HepG2 (cell line): ENCODE results near the gene EFCAB8. TPM values are rescaled to one million over a fixed set of nuclear protein-coding genes. Genes with fewer than 3 reads are reported as not detected.
A peak's percentile ranks its signal among the peaks of the same experiment; 100 is the strongest.

Source experiments
- FOXC1 ChIP-seq: sonication (generic); formaldehyde crosslinking; IDR thresholded peaks from 2 replicates; pipeline ENCODE4 v1.8.0; 2022; ENCODE audit warnings: mild to moderate bottlenecking, missing genetic modification reagents, borderline replicate concordance
- FOXK1 ChIP-seq: sonication (generic); formaldehyde crosslinking; IDR thresholded peaks from 2 replicates; pipeline ENCODE4 v1.4.0; 2020; ENCODE audit warnings: low read depth, missing genetic modification reagents, borderline replicate concordance
- KDM3A ChIP-seq: IDR thresholded peaks from 2 replicates; pipeline ENCODE4 v1.6.1; 2018; ENCODE audit warnings: low read depth, missing compliant biosample characterization
- NFRKB ChIP-seq: fragments of 450-650 bp; IDR thresholded peaks from 2 replicates; pipeline ENCODE4 v1.6.1; 2017
- POLR2G ChIP-seq: fragments of 200-400 bp; formaldehyde crosslinking; IDR thresholded peaks from 2 replicates; pipeline ENCODE4 v1.6.1; 2018; ENCODE audit warnings: mild to moderate bottlenecking, low read depth, low read length, moderate library complexity
- RCOR2 ChIP-seq: IDR thresholded peaks from 2 replicates; pipeline ENCODE4 v1.6.1; 2016; ENCODE audit warnings: missing biosample characterization, missing genetic modification reagents
- SRSF4 ChIP-seq: fragments of 200-400 bp; formaldehyde crosslinking; IDR thresholded peaks from one replicate; pipeline ENCODE4 v1.6.1; 2018; ENCODE audit warnings: mild to moderate bottlenecking, low read depth, low read length, moderate library complexity; ENCODE audit not compliant: poor library complexity, severe bottlenecking
- TAF15 ChIP-seq: fragments of 200-400 bp; formaldehyde crosslinking; IDR thresholded peaks from one replicate; pipeline ENCODE4 v1.6.1; 2018; ENCODE audit warnings: mild to moderate bottlenecking, low read depth, low read length; ENCODE audit not compliant: poor library complexity, severe bottlenecking
- ZBTB39 ChIP-seq: sonication (generic); formaldehyde crosslinking; IDR thresholded peaks from 2 replicates; pipeline ENCODE4 v1.5.0; 2020; ENCODE audit warnings: missing genetic modification reagents
- ZBTB7A ChIP-seq: sonication (generic); formaldehyde crosslinking; IDR thresholded peaks from 2 replicates; pipeline ENCODE4 v1.8.0; 2022; ENCODE audit warnings: mild to moderate bottlenecking, missing genetic modification reagents
- ZKSCAN8 ChIP-seq: IDR thresholded peaks from 2 replicates; pipeline ENCODE4 v1.6.1; 2016; ENCODE audit warnings: borderline replicate concordance, missing genetic modification reagents, missing compliant biosample characterization
- ZNF282 ChIP-seq: fragments of 450-650 bp; IDR thresholded peaks from 2 replicates; pipeline ENCODE4 v1.6.1; 2018; ENCODE audit not compliant: partially characterized antibody
- ZNF337 ChIP-seq: sonication (generic); formaldehyde crosslinking; IDR thresholded peaks from 2 replicates; pipeline ENCODE4 v1.5.1; 2020; ENCODE audit warnings: missing genetic modification reagents, low read depth, mild to moderate bottlenecking, borderline replicate concordance
- ZNF660 ChIP-seq: sonication (generic); formaldehyde crosslinking; IDR thresholded peaks from 2 replicates; pipeline ENCODE4 v1.5.1; 2020; ENCODE audit warnings: mild to moderate bottlenecking, low read depth, missing genetic modification reagents, borderline replicate concordance
- ZNF737 ChIP-seq: sonication (generic); formaldehyde crosslinking; IDR thresholded peaks from 2 replicates; pipeline ENCODE4 v1.5.0; 2020; ENCODE audit warnings: missing genetic modification reagents, mild to moderate bottlenecking, borderline replicate concordance
- polyA plus RNA-seq, 8 experiments: library from polyadenylated mRNA; depleted of rRNA in 3 of 8; stranded (reverse) in 7 of 8; unstranded in 1 of 8; fragments of >200 nt; fragmentation: Illumina TruSeq in 4 of 8; extraction: Trizol in 4 of 8; gene quantifications; 2 replicates each; pipeline versions ENCODE4 v1.2.1 to v1.2.3, GENCODE V29; 2011 to 2016; ENCODE audit warnings: low read depth in 4 of 8, missing spikeins in 1 of 8, mixed read lengths in 1 of 8; ENCODE audit not compliant: insufficient read depth in 1 of 8
- total RNA-seq, 5 experiments: library from RNA; depleted of rRNA; stranded (reverse); fragments of >200 nt; fragmentation: Illumina TruSeq; extraction: Trizol; gene quantifications; 2 replicates each; pipeline ENCODE4 v1.2.3, GENCODE V29; 2016; ENCODE audit warnings: low read depth in 1 of 5
- TF ChIP-seq, protein P1 (sequence below): sonication (generic); formaldehyde crosslinking; IDR thresholded peaks from 2 replicates; pipeline ENCODE4 v1.5.0; 2020; ENCODE audit warnings: mild to moderate bottlenecking, missing genetic modification reagents, moderate library complexity
- TF ChIP-seq, protein P2 (sequence below): sonication (generic); formaldehyde crosslinking; IDR thresholded peaks from 2 replicates; pipeline ENCODE4 v1.8.1; 2023; ENCODE audit warnings: mild to moderate bottlenecking, moderate library complexity, missing genetic modification reagents
- TF ChIP-seq, protein P3 (sequence below): IDR thresholded peaks from 2 replicates; pipeline ENCODE4 v1.6.1; 2016; ENCODE audit warnings: low read depth, missing genetic modification reagents, missing compliant biosample characterization

Gene EFCAB8
- total and polyA plus RNA-seq, 2 of the 13 experiments (the other 11 are each of a cell fraction or from before 2014, with no cell fraction given): 0.15 to 0.22 TPM

DNA sequence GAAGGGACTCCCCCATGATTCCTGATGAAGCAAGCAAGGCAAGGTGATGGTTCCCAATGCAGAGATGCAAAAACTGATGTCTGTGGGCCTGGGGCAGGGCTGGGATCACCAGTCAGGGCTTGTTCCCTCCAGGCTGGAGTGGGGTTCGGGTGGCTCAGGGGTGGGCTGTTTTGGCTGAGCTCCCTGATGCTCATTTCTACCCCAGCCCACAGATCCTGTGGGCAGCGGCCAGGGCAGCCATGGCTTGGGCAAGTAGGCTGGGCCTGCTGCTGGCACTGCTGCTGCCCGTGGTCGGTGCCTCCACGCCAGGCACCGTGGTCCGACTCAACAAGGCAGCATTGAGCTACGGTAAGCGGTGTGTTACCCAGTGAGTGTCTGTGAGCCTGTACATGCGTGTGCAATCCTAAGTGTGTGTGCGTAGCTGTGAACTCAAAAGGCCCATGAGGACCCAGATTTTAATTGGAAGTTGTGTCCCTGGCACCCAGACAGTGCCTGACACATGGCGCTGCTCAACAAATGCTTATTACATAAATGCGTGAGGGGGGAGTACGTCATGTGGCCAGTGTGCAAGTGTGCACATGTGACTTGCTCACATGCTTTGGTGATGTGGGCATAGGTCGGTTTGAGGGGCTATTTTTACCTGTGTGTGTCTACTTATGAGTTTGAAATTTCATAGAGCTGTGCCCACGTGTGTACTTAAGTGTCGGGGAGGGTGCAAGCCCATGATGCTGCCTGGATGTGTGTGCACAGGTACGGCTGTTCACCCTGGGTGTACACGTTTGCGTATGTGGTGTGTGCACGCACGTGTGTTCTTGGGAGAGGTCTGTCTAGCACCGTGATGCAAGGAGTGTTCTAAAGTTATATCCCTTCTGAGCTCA is 149.9 kb downstream of the EFCAB8 start (continued):
- TF ChIP-seq ZNF337 (CRISPR knock-in tag) (no peak), POLR2G (peak; percentile 24), SRSF4 (no peak), NFRKB (no peak), ZNF660 (CRISPR knock-in tag) (no peak), FOXK1 (no peak), TAF15 (peak; percentile 69), ZNF282 (no peak), ZKSCAN8 (no peak), KDM3A (CRISPR knock-in tag) (no peak), RCOR2 (no peak), ZBTB7A (CRISPR knock-in tag) (peak; percentile 84; the same call in 1 of the 2 replicates), ZBTB39 (CRISPR knock-in tag) (no peak; the same call in none of the 2 replicates), FOXC1 (CRISPR knock-in tag) (0 out of 2 replicates have a peak, but pooled peaks have one; percentile 46), ZNF737 (CRISPR knock-in tag) (peak; percentile 48; the same call in 1 of the 2 replicates)
- TF ChIP-seq, protein P1, sequence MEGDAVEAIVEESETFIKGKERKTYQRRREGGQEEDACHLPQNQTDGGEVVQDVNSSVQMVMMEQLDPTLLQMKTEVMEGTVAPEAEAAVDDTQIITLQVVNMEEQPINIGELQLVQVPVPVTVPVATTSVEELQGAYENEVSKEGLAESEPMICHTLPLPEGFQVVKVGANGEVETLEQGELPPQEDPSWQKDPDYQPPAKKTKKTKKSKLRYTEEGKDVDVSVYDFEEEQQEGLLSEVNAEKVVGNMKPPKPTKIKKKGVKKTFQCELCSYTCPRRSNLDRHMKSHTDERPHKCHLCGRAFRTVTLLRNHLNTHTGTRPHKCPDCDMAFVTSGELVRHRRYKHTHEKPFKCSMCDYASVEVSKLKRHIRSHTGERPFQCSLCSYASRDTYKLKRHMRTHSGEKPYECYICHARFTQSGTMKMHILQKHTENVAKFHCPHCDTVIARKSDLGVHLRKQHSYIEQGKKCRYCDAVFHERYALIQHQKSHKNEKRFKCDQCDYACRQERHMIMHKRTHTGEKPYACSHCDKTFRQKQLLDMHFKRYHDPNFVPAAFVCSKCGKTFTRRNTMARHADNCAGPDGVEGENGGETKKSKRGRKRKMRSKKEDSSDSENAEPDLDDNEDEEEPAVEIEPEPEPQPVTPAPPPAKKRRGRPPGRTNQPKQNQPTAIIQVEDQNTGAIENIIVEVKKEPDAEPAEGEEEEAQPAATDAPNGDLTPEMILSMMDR (CRISPR knock-in tag): no peak; the same call in 1 of the 2 replicates
- TF ChIP-seq, protein P2, sequence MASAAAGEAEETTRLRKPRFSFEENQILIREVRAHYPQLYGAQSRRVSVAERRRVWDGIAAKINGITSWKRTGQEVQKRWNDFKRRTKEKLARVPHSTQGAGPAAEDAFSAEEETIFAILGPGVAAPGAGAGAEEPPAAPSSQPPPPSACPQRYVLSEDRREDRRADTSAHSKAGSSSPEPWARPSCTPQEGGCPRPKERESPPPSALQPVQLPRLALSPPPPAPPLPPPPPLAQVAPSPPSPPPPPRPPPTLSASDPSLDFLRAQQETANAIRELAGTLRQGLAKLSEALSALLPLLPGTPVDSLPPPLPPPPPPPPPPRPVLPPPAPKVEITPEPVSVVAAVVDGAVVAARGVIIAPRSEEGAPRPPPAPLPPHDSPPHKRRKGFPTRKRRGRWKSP (CRISPR knock-in tag): no peak; the same call in 1 of the 2 replicates
- TF ChIP-seq, protein P3, sequence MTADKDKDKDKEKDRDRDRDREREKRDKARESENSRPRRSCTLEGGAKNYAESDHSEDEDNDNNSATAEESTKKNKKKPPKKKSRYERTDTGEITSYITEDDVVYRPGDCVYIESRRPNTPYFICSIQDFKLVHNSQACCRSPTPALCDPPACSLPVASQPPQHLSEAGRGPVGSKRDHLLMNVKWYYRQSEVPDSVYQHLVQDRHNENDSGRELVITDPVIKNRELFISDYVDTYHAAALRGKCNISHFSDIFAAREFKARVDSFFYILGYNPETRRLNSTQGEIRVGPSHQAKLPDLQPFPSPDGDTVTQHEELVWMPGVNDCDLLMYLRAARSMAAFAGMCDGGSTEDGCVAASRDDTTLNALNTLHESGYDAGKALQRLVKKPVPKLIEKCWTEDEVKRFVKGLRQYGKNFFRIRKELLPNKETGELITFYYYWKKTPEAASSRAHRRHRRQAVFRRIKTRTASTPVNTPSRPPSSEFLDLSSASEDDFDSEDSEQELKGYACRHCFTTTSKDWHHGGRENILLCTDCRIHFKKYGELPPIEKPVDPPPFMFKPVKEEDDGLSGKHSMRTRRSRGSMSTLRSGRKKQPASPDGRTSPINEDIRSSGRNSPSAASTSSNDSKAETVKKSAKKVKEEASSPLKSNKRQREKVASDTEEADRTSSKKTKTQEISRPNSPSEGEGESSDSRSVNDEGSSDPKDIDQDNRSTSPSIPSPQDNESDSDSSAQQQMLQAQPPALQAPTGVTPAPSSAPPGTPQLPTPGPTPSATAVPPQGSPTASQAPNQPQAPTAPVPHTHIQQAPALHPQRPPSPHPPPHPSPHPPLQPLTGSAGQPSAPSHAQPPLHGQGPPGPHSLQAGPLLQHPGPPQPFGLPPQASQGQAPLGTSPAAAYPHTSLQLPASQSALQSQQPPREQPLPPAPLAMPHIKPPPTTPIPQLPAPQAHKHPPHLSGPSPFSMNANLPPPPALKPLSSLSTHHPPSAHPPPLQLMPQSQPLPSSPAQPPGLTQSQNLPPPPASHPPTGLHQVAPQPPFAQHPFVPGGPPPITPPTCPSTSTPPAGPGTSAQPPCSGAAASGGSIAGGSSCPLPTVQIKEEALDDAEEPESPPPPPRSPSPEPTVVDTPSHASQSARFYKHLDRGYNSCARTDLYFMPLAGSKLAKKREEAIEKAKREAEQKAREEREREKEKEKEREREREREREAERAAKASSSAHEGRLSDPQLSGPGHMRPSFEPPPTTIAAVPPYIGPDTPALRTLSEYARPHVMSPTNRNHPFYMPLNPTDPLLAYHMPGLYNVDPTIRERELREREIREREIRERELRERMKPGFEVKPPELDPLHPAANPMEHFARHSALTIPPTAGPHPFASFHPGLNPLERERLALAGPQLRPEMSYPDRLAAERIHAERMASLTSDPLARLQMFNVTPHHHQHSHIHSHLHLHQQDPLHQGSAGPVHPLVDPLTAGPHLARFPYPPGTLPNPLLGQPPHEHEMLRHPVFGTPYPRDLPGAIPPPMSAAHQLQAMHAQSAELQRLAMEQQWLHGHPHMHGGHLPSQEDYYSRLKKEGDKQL (CRISPR knock-in tag): peak; percentile 37; the same call in 1 of the 2 replicates
